ENCODE measurements around the gene DGKD.

DGKD gene

GRCh38 chr2:233473878-233474277 lies 119.6 kb downstream of the DGKD start:
- Histone ChIP-seq H3K27ac (no peak overlapping the region), H3K36me3 (ENCODE audit: insufficient read depth) (no peaks in the 10 kb centered on the region), H3K27me3 (ENCODE audit: insufficient read depth, low read depth) (no peaks in the 10 kb centered on the region), H3K4me2 (no peak overlapping the region), H3K4me3 (IDR thresholded peaks at IDR 0.05; ENCODE audit: insufficient read depth, low read depth, low read length) (no peak overlapping the region), H3K79me2 (ENCODE audit: insufficient read depth, low read depth) (no peaks in the 10 kb centered on the region), H3K4me1 (ENCODE audit: low read depth, poor library complexity, severe bottlenecking) (no peaks in the 10 kb centered on the region), H3K9ac (no peak overlapping the region), H4K20me1 (ENCODE audit: insufficient read depth) (no peaks in the 10 kb centered on the region), H2AFZ (ENCODE audit: low read depth) (no peak overlapping the region)
- no peak for TF ChIP-seq CTCF (conservative IDR thresholded peaks at IDR 0.05; ENCODE audit: low read depth, low read length)

GRCh38 chr2:233474308-233475160 lies 120.2 kb downstream of the DGKD start:
- H4K20me1 ChIP-seq (ENCODE audit: insufficient read depth), result no peaks in the 10 kb centered on the region
- no peaks in the 10 kb centered on the region for H3K4me1 ChIP-seq (ENCODE audit: low read depth, poor library complexity, severe bottlenecking)
- H2AFZ ChIP-seq (ENCODE audit: low read depth), result no peak overlapping the region
- TF ChIP-seq CTCF (conservative IDR thresholded peaks at IDR 0.05; ENCODE audit: low read depth, low read length), result no peak
- no peak overlapping the region for H3K4me2 ChIP-seq
- no peak overlapping the region for H3K9ac ChIP-seq
- no peaks in the 10 kb centered on the region for H3K79me2 ChIP-seq (ENCODE audit: insufficient read depth, low read depth)
- no peak overlapping the region for H3K4me3 ChIP-seq (IDR thresholded peaks at IDR 0.05; ENCODE audit: insufficient read depth, low read depth, low read length)
- no peak overlapping the region for H3K27ac ChIP-seq
- no peaks in the 10 kb centered on the region for H3K36me3 ChIP-seq (ENCODE audit: insufficient read depth)
- no peaks in the 10 kb centered on the region for H3K27me3 ChIP-seq (ENCODE audit: insufficient read depth, low read depth)

DNA sequence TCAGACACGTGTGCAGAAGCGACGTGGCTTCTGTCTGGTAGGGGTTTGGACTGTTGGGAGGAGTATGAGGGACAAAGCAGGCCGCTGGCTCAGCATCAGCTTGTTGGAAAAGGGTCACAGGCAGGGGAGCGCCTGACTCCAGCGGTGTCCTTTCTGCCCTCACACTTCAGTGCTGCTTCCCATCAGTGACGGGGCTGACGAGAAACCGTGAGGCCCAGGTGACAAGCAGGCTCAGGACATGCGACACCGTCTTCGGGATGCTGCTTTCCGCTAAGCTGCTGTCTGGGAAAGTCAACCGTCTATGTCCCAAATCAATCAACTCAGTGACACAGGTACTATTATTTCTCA lies 121.7 kb downstream of the DGKD start:
- H2AFZ ChIP-seq (ENCODE audit: low read depth), result no peak overlapping the region
- no peaks in the 10 kb centered on the region for H3K4me1 ChIP-seq (ENCODE audit: low read depth, poor library complexity, severe bottlenecking)
- no peaks in the 10 kb centered on the region for H4K20me1 ChIP-seq (ENCODE audit: insufficient read depth)
- no peak overlapping the region for H3K27ac ChIP-seq
- TF ChIP-seq CTCF (conservative IDR thresholded peaks at IDR 0.05; ENCODE audit: low read depth, low read length), result no peak
- no peaks in the 10 kb centered on the region for H3K79me2 ChIP-seq (ENCODE audit: insufficient read depth, low read depth)
- no peaks in the 10 kb centered on the region for H3K27me3 ChIP-seq (ENCODE audit: insufficient read depth, low read depth)
- H3K4me2 ChIP-seq, result no peak overlapping the region
- H3K36me3 ChIP-seq (ENCODE audit: insufficient read depth), result no peaks in the 10 kb centered on the region
- H3K4me3 ChIP-seq (IDR thresholded peaks at IDR 0.05; ENCODE audit: insufficient read depth, low read depth, low read length), result no peak overlapping the region
- H3K9ac ChIP-seq, result no peak overlapping the region

- Histone ChIP-seq H3K4me3 (IDR thresholded peaks at IDR 0.05; ENCODE audit: insufficient read depth, low read depth, low read length) (no peak overlapping the region), H3K36me3 (ENCODE audit: insufficient read depth) (no peaks in the 10 kb centered on the region), H4K20me1 (ENCODE audit: insufficient read depth) (no peaks in the 10 kb centered on the region), H2AFZ (ENCODE audit: low read depth) (no peak overlapping the region), H3K4me2 (no peak overlapping the region), H3K4me1 (ENCODE audit: low read depth, poor library complexity, severe bottlenecking) (no peaks in the 10 kb centered on the region), H3K27ac (no peak overlapping the region), H3K79me2 (ENCODE audit: insufficient read depth, low read depth) (no peaks in the 10 kb centered on the region), H3K9ac (no peak overlapping the region), H3K27me3 (ENCODE audit: insufficient read depth, low read depth) (no peaks in the 10 kb centered on the region)
- no peak for TF ChIP-seq CTCF (conservative IDR thresholded peaks at IDR 0.05; ENCODE audit: low read depth, low read length)
Measured at GRCh38 chr2:233476651-233477547, 122.6 kb downstream of the DGKD start.

All from KMS-11 (cell line).